LNCaP clone FGC (cell line): ENCODE measurements around the gene DNMBP.
"Not testable (repeated sequence)": the region's sequence is repeated elsewhere in the genome, so short reads cannot be mapped to it uniquely, and the experiment has no call there.

Source experiments
- DNase-seq: peaks from one replicate; pipeline ENCODE4 v3.0.0-alpha.2; 2011; ENCODE audit warnings: low read depth
- H3K4me3 ChIP-seq: 2 replicates; pipeline ENCODE4 v1.5.1; 2011; ENCODE audit warnings: mild to moderate bottlenecking, low read depth, low read length, control low read depth
- TF ChIP-seq, protein P1 (sequence below): IDR thresholded peaks from 2 replicates; pipeline ENCODE4 v1.5.1; 2012; ENCODE audit warnings: mild to moderate bottlenecking; ENCODE audit not compliant: control insufficient read depth, insufficient read depth; ENCODE audit errors: extremely low read depth

Gene DNMBP

DNA sequence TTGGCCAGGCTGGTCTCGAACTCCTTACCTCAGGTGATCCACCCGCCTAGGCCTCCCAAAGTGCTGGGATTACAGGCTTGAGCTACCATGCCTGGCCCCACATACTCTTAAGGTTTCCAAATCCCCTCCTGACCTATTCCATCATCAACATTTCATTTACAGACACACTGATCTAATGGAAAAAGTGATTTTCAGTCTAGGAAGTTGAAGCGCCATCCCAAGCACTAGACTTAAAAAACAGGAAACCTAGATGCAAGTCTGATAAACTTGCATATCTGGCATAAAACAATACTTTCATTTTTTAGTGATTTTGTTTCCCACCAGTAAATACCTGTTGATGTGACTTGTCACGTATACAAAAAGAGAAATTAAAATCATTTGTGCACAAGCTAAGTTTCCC, 44.0 kb downstream of the DNMBP start:
- TF ChIP-seq, protein P1, sequence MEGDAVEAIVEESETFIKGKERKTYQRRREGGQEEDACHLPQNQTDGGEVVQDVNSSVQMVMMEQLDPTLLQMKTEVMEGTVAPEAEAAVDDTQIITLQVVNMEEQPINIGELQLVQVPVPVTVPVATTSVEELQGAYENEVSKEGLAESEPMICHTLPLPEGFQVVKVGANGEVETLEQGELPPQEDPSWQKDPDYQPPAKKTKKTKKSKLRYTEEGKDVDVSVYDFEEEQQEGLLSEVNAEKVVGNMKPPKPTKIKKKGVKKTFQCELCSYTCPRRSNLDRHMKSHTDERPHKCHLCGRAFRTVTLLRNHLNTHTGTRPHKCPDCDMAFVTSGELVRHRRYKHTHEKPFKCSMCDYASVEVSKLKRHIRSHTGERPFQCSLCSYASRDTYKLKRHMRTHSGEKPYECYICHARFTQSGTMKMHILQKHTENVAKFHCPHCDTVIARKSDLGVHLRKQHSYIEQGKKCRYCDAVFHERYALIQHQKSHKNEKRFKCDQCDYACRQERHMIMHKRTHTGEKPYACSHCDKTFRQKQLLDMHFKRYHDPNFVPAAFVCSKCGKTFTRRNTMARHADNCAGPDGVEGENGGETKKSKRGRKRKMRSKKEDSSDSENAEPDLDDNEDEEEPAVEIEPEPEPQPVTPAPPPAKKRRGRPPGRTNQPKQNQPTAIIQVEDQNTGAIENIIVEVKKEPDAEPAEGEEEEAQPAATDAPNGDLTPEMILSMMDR: no peak
- no peak overlapping the region for H3K4me3 ChIP-seq
- no peak for DNase-seq

- H3K4me3 ChIP-seq: no peak overlapping the region
- no peak for DNase-seq
- TF ChIP-seq, protein P1: no peak
These were observed 45.0 kb downstream of the DNMBP start for GRCh38 chr10:99964791-99965190.

- not testable (repeated sequence) for H3K4me3 ChIP-seq, DNase-seq
These were observed 46.1 kb downstream of the DNMBP start for GRCh38 chr10:99963467-99964165.

DNA sequence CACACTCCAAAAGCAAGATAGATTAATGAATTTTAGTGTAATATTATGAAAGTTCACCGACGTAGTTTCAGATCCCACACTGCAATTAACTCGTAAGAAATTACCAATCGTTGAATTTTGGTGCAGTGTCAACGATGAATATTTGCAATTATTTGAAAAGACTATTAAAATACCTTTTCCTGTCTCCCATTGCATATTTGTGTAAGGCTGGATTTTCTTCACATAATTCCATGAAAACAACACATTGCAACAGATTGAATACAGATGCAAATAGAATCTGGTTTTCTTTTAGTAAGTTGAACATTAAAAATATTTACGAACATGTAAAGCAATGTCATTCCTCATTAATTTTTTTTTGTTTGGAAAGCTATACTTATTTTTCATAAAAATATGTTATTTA, 50.9 kb downstream of the DNMBP start:
- TF ChIP-seq, protein P1: no peak
- no peak overlapping the region for H3K4me3 ChIP-seq
- DNase-seq: no peak

DNA sequence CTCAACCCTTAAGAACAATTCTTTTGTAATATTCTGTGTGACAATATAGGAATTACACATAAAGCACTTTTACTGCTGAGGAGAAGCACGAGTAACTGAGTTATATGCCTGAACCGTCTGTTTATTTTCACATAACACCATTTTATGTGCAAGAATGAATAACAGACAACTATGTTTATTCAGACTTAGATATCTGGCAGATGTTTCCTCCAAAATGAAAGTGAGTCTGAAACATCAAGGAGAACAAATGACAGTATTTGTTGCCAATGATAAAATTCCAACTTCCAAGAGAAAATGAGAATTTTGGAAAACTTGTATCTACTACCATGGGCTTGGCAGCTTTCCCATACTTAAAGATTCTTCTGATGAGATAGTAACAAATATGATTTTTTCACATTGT, 51.4 kb downstream of the DNMBP start:
- no peak overlapping the region for H3K4me3 ChIP-seq
- TF ChIP-seq, protein P1: no peak
- no peak for DNase-seq

GRCh38 chr10:99953510-99953909, 56.2 kb downstream of the DNMBP start:
- not testable (repeated sequence) for DNase-seq, H3K4me3 ChIP-seq

DNA sequence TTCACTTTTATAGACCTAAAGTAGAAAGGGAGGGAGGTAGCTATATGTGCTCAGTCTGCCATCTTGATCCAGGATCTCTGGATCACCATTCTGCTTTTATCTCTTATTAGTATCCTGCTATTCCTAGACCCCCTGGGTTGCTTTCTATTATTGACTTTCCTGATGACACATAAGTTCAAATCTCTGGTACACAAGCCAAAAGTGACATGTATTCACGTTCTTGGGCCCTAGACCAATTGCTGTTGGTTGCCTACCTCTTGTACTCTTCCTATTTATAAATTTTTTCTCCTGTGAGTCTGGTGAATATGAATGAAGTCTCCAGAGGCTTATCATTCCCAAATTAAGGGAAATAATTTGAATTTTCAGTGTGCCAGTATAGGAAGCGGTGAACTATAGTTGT, 56.9 kb downstream of the DNMBP start:
- DNase-seq: no peak
- H3K4me3 ChIP-seq: no peak overlapping the region
- TF ChIP-seq, protein P1: no peak

DNA sequence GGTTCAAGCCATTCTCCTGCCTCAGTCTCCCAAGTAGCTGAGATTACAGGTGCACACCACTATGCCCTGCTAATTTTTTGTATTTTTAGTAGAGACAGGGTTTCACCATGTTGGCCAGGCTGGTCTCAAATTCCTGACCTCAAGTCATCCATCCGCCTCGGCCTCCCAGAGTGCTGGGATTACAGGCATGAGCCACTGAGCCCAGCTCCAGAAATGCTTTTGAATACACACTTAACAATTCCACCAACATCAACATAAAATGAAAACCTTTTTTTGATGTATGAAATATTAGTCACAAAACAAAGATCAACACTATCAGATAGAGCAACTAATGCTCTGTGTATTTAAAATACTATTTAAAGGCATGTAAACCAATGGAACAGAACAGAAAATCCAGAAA, 63.7 kb downstream of the DNMBP start:
- DNase-seq, H3K4me3 ChIP-seq: not testable (repeated sequence)
